Measurements from ENCODE around the gene B3GNT2.

Gene B3GNT2

GRCh38 chr2:62227386-62228075 lies 31.6 kb downstream of the B3GNT2 start:
- no peak for TF ChIP-seq CTCF (IDR thresholded peaks at IDR 0.05; ENCODE audit: low read depth, low read length)
- H3K4me3 ChIP-seq (ENCODE audit: low read depth, low read length) = no peak overlapping the region

- no peak for TF ChIP-seq CTCF (IDR thresholded peaks at IDR 0.05; ENCODE audit: low read depth, low read length)
- no peak overlapping the region for H3K4me3 ChIP-seq (ENCODE audit: low read depth, low read length)
These were observed 33.2 kb downstream of the B3GNT2 start for GRCh38 chr2:62229082-62229605.

DNA sequence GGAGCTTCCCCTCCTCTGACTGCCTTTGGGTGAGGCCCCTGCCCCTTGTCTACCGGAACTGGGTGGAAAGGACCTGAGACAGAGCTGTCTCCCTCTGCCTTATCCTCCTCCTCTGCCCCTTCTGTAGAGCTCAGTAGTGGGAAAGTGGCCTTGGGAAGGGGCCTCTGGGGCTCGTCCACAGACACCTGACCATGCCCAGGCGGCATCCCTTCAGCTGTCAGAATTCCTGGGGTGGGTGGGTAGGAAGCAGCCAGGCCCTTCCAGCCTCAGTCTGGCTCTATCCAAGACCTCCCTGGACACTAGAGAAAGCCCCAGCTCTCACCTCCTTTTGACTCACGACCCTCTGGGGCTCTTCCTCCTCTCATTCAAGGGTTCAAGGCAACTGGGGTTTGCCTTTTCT lies 35.6 kb downstream of the B3GNT2 start:
- no peak overlapping the region for H3K4me3 ChIP-seq (ENCODE audit: low read depth, low read length)
- TF ChIP-seq CTCF (IDR thresholded peaks at IDR 0.05; ENCODE audit: low read depth, low read length) = no peak

DNA sequence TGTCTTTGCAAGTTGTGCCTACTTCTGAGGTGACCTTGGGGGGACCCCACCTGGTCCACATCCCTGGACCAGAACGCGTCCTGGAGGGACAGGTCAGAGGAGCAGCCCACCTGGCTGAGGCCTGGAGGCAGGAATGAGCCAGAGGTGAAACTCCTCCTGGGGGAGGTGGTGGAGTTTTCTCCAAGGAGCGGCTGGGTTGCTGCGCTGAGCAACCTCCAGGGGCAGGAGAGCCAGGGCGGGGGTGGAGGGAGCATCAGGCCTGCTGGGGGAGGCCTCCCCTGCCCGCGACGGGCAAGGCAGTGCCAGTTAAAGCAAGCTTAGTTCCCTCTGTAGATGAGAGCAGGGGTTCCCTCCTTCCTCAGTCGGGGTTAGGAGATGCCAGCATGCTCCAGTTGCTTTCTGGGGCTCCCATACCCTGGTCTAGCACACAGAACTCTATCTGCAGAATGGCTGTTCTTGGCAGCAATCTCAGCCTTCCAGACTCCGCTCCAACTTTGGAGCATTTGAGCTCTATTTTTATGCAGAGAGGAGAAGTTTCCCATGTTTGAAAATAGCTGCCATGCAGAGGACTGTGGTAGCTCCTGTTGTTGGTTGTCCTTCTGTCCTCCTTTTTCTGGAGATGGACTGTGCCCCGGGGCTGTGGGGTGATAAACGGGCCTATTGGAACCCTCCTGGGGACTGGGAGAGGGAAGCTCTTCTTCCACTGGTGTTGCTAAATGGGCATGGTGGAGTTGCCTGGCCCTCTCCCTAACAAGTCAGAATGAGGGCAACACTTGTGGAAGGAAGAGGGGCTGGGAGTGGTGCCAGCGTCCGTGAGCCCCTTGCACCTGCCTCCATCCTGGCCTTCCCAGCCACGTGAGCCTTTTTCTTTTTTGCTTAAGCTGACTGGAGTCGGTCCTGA lies 39.1 kb downstream of the B3GNT2 start:
- H3K4me3 ChIP-seq (ENCODE audit: low read depth, low read length) = no peak overlapping the region
- no peak for TF ChIP-seq CTCF (IDR thresholded peaks at IDR 0.05; ENCODE audit: low read depth, low read length)

DNA sequence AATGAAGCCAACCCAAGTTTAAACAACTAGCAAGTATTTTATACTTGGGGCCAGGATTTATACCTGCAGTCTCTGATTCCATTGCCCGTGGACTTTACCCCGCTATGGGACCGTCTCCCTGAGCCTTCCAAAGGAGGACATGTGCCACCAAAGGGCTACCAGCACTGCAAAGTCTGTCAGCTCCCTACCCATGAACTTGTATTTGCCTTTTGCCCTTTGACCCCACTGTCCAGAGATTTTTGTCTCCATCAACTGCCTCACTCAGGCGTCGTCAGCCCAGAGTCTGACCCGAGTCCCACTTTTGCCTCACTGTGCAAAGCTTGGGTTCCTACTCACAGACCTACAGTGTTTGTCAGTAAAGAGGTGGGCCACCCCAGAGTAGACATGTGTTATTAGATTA lies 40.6 kb downstream of the B3GNT2 start:
- no peak overlapping the region for H3K4me3 ChIP-seq (ENCODE audit: low read depth, low read length)
- TF ChIP-seq CTCF (IDR thresholded peaks at IDR 0.05; ENCODE audit: low read depth, low read length) = no peak

DNA sequence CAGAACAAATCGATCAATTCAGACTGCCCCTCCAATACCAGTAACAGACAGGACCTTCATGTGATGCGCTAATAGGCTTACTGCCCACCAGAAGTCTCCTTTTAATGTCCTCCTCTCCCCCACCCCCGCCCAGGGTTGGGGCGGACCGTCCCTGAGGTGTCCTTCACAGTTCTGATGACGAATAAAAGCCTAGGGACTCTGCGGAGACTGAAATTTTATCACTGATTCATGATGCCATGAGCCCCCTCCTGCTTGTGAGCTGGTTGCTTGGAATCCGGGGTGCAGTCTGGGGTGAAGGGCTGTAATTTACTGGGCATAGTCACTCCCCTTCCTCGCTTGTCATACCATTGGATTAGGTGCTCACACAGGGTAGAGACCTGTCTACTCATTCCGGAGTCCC lies 42.3 kb downstream of the B3GNT2 start:
- H3K4me3 ChIP-seq (ENCODE audit: low read depth, low read length) = no peak overlapping the region
- TF ChIP-seq CTCF (IDR thresholded peaks at IDR 0.05; ENCODE audit: low read depth, low read length) = no peak

- no peak for TF ChIP-seq CTCF (IDR thresholded peaks at IDR 0.05; ENCODE audit: low read depth, low read length)
- H3K4me3 ChIP-seq (ENCODE audit: low read depth, low read length) = no peak overlapping the region
These were observed 44.6 kb downstream of the B3GNT2 start for GRCh38 chr2:62240546-62240945.
